H9 (cell line): Measurements from ENCODE around the gene ITSN1. TPM values are rescaled to one million over a fixed set of nuclear protein-coding genes. Genes with fewer than 3 reads are reported as not detected.

Source experiments
- DNase-seq: peaks from one replicate; pipeline ENCODE4 v3.0.0-alpha.2; 2017
- H2AFZ ChIP-seq: one replicate; pipeline ENCODE4 v1.6.1; 2013; ENCODE audit warnings: mild to moderate bottlenecking, low read length, control low read depth, moderate library complexity
- H2AK5ac ChIP-seq: 2 replicates; pipeline ENCODE4 v1.6.1; 2013; ENCODE audit warnings: low read length, control low read depth, mixed read lengths; ENCODE audit not compliant: insufficient read length
- H2BK120ac ChIP-seq: one replicate; pipeline ENCODE4 v1.6.1; 2013; ENCODE audit warnings: low read depth, mild to moderate bottlenecking, low read length, control low read depth, inconsistent platforms; ENCODE audit not compliant: poor library complexity, severe bottlenecking
- H2BK12ac ChIP-seq: 2 replicates; pipeline ENCODE4 v1.6.1; 2013; ENCODE audit warnings: low read length, control low read depth, mixed read lengths, low read depth; ENCODE audit not compliant: insufficient read length
- H2BK15ac ChIP-seq: 2 replicates; pipeline ENCODE4 v1.6.1; 2013; ENCODE audit warnings: low read depth, low read length, control low read depth
- H2BK20ac ChIP-seq: one replicate; pipeline ENCODE4 v1.6.1; 2013; ENCODE audit warnings: low read depth, mild to moderate bottlenecking, low read length, control low read depth, inconsistent platforms; ENCODE audit not compliant: poor library complexity, severe bottlenecking
- H2BK5ac ChIP-seq: 2 replicates; pipeline ENCODE4 v1.6.1; 2013; ENCODE audit warnings: low read length, control low read depth, mixed read lengths; ENCODE audit not compliant: insufficient read length
- H3K14ac ChIP-seq: 2 replicates; pipeline ENCODE4 v1.6.1; 2013; ENCODE audit warnings: low read length, control low read depth; ENCODE audit not compliant: insufficient read depth
- H3K18ac ChIP-seq: 2 replicates; pipeline ENCODE4 v1.6.1; 2013; ENCODE audit warnings: low read depth, mild to moderate bottlenecking, mixed read lengths, low read length, control low read depth; ENCODE audit not compliant: insufficient read length
- H3K23ac ChIP-seq: 2 replicates; pipeline ENCODE4 v1.6.1; 2013; ENCODE audit warnings: low read length, control low read depth, mixed read lengths, low read depth; ENCODE audit not compliant: insufficient read length
- H3K23me2 ChIP-seq: 2 replicates; pipeline ENCODE4 v1.6.1; 2013; ENCODE audit warnings: low read depth, mild to moderate bottlenecking, mixed read lengths, low read length, control low read depth; ENCODE audit not compliant: insufficient read length, poor library complexity, severe bottlenecking
- H3K27ac ChIP-seq: 2 replicates; pipeline ENCODE4 v1.5.1; 2013; ENCODE audit warnings: low read length, control low read depth, mixed read lengths, low read depth; ENCODE audit not compliant: insufficient read length
- H3K27me3 ChIP-seq: 2 replicates; pipeline ENCODE4 v1.6.1; 2013; ENCODE audit warnings: low read length, control low read depth, inconsistent platforms; ENCODE audit not compliant: insufficient read depth
- H3K4ac ChIP-seq: 2 replicates; pipeline ENCODE4 v1.6.1; 2013; ENCODE audit warnings: low read depth, mild to moderate bottlenecking, control low read depth, inconsistent platforms, low read length, moderate library complexity
- H3K4me1 ChIP-seq: 2 replicates; pipeline ENCODE4 v1.6.1; 2013; ENCODE audit warnings: low read length, control low read depth, inconsistent platforms; ENCODE audit not compliant: insufficient read depth
- H3K4me2 ChIP-seq: 2 replicates; pipeline ENCODE4 v1.6.1; 2013; ENCODE audit warnings: low read length, control low read depth, mixed read lengths; ENCODE audit not compliant: insufficient read length, insufficient read depth
- H3K56ac ChIP-seq: 2 replicates; pipeline ENCODE4 v1.6.1; 2013; ENCODE audit warnings: low read depth, mild to moderate bottlenecking, mixed read lengths, low read length, control low read depth; ENCODE audit not compliant: insufficient read length
- H3K79me1 ChIP-seq: 2 replicates; pipeline ENCODE4 v1.6.1; 2013; ENCODE audit warnings: low read depth, mild to moderate bottlenecking, moderate library complexity, low read length, control low read depth, inconsistent platforms; ENCODE audit not compliant: insufficient read depth, poor library complexity, severe bottlenecking
- H3K79me2 ChIP-seq: 2 replicates; pipeline ENCODE4 v1.6.1; 2013; ENCODE audit warnings: low read length, control low read depth, inconsistent platforms; ENCODE audit not compliant: insufficient read depth
- H3K9ac ChIP-seq: 2 replicates; pipeline ENCODE4 v1.6.1; 2013; ENCODE audit warnings: low read length, control low read depth, mixed read lengths; ENCODE audit not compliant: insufficient read length; ENCODE audit errors: extremely low read depth
- H3K9me3 ChIP-seq: one replicate; pipeline ENCODE4 v1.6.1; 2013; ENCODE audit warnings: low read depth, low read length, inconsistent platforms; ENCODE audit not compliant: control insufficient read depth
- H3T11ph ChIP-seq: one replicate; pipeline ENCODE4 v1.6.1; 2013; ENCODE audit warnings: mild to moderate bottlenecking, low read length, control low read depth, inconsistent platforms
- H4K20me1 ChIP-seq: one replicate; pipeline ENCODE4 v1.6.1; 2013; ENCODE audit not compliant: control insufficient read depth, insufficient read length, insufficient read depth
- H4K5ac ChIP-seq: 2 replicates; pipeline ENCODE4 v1.6.1; 2013; ENCODE audit warnings: low read depth, mild to moderate bottlenecking, mixed read lengths, low read length, control low read depth; ENCODE audit not compliant: insufficient read length
- H4K8ac ChIP-seq: replicated peaks from 2 replicates; pipeline ENCODE4 v1.6.1; 2013; ENCODE audit warnings: low read length, control low read depth, mixed read lengths, low read depth; ENCODE audit not compliant: insufficient read length
- H4K91ac ChIP-seq: 2 replicates; pipeline ENCODE4 v1.6.1; 2013; ENCODE audit warnings: low read depth, mild to moderate bottlenecking, moderate library complexity, mixed read lengths, low read length, control low read depth; ENCODE audit not compliant: insufficient read length
- H3K27ac Mint-ChIP-seq, 3 experiments: 2 replicates in 2 of 3; 3 replicates in 1 of 3; pipeline ENCODE4 v1.8.0; 2020 to 2021; ENCODE audit warnings: mixed read lengths in 3 of 3, mild to moderate bottlenecking in 1 of 3, moderate library complexity in 1 of 3
- H3K27me3 Mint-ChIP-seq: 2 replicates; pipeline ENCODE4 v1.8.0; 2021; ENCODE audit warnings: low read depth, mild to moderate bottlenecking, moderate library complexity, mixed read lengths
- H3K36me3 Mint-ChIP-seq, 3 experiments: 2 replicates in 2 of 3; 3 replicates in 1 of 3; pipeline ENCODE4 v1.8.0; 2020 to 2021; ENCODE audit warnings: low read depth in 3 of 3, mixed read lengths in 3 of 3; ENCODE audit not compliant: insufficient read depth in 1 of 3
- H3K4me1 Mint-ChIP-seq, 2 experiments: 2 replicates each; pipeline ENCODE4 v1.8.0; 2020; ENCODE audit warnings: mixed read lengths in 2 of 2
- H3K4me3 Mint-ChIP-seq, 2 experiments: 2 replicates in 1 of 2; 3 replicates in 1 of 2; pipeline ENCODE4 v1.8.0; 2020 to 2021; ENCODE audit warnings: mild to moderate bottlenecking in 2 of 2, mixed read lengths in 2 of 2, moderate library complexity in 1 of 2
- H3K9me3 Mint-ChIP-seq, 2 experiments: 2 replicates in 1 of 2; 3 replicates in 1 of 2; pipeline ENCODE4 v1.8.0; 2020; ENCODE audit warnings: mild to moderate bottlenecking in 2 of 2, mixed read lengths in 2 of 2, moderate library complexity in 1 of 2
- WGBS: extraction: QIAGEN DNeasy Blood & Tissue Kit; methylation state at CpG from one replicate; pipeline ENCODE4 v1.1.7; 2013; ENCODE audit warnings: missing lambda C conversion rate, low lambda C conversion rate, mixed read lengths; ENCODE audit not compliant: insufficient read length; ENCODE audit errors: extremely low coverage; 5-methylcytosine and 5-hydroxymethylcytosine counted together
- total RNA-seq: library from RNA; stranded (reverse); gene quantifications from 2 replicates; pipeline ENCODE4 v1.2.1, GENCODE V29; 2021
- TF ChIP-seq, protein P1 (sequence below): fragments of 200-600 bp; sonication (generic); conservative IDR thresholded peaks from 3 replicates; pipeline ENCODE4 v1.8.0; 2021; ENCODE audit warnings: antibody characterized with exemption, mild to moderate bottlenecking

ITSN1 gene
- total RNA-seq, 1 experiment from 2014 or later, result 94.2 TPM

DNA sequence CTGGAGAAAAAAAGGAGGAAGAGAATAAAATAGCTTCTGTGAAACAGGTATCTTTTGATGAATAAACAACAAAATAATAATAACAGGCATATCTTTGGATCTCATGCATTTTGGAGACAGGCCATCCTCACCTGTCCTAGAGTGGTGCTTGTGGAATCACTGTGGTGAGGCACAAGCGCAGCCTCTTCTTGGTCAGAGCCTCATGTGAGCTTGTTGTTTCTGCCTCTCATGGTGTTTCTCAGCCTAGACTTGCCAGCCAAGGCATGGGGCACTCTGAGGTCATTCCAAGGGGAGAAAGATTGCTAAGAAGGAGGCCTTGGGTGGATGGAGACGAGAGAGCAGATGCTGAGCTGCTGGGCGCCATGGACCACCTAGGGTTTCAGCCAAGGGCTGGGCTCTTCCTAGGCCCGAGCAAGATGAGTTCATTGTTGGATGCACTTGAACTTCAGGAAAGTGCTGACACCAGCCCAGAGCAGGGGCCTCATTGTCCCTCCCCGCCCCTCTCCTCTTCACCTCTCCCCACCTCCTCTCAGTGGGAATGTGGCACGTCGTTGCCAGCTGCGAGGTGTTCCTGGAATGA is 223.8 kb downstream of the ITSN1 start:
- no peak overlapping the region for H3K4ac ChIP-seq
- H3K4me2 ChIP-seq, result no peak overlapping the region
- no peaks in the 10 kb centered on the region for H3K79me1 ChIP-seq
- no peak overlapping the region for H3K56ac ChIP-seq
- TF ChIP-seq, protein P1, sequence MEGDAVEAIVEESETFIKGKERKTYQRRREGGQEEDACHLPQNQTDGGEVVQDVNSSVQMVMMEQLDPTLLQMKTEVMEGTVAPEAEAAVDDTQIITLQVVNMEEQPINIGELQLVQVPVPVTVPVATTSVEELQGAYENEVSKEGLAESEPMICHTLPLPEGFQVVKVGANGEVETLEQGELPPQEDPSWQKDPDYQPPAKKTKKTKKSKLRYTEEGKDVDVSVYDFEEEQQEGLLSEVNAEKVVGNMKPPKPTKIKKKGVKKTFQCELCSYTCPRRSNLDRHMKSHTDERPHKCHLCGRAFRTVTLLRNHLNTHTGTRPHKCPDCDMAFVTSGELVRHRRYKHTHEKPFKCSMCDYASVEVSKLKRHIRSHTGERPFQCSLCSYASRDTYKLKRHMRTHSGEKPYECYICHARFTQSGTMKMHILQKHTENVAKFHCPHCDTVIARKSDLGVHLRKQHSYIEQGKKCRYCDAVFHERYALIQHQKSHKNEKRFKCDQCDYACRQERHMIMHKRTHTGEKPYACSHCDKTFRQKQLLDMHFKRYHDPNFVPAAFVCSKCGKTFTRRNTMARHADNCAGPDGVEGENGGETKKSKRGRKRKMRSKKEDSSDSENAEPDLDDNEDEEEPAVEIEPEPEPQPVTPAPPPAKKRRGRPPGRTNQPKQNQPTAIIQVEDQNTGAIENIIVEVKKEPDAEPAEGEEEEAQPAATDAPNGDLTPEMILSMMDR, result no peak
- H2BK5ac ChIP-seq, result no peak overlapping the region
- DNase-seq, result no peak
- Mint-ChIP-seq H3K9me3 (peaks cover 0 to 7% of the 10 kb centered on the region in 2 experiments; a peak in 2 of 5 replicates), H3K27me3 (peaks cover 4% of the 10 kb centered on the region), H3K36me3 (peaks cover 0 to 6% (median 0%) of the 10 kb centered on the region in 3 experiments; a peak in 4 of 7 replicates), H3K4me1 (peaks cover 2 to 3% of the 10 kb centered on the region in 2 experiments; a peak in 2 of 4 replicates), H3K27ac (no peak overlapping the region), H3K4me3 (no peak overlapping the region)
- H4K8ac ChIP-seq, result no peak overlapping the region
- no peak overlapping the region for H2AK5ac ChIP-seq
- H3K23me2 ChIP-seq, result no peaks in the 10 kb centered on the region
- no peak overlapping the region for H2BK12ac ChIP-seq
- H2BK15ac ChIP-seq, result no peak overlapping the region
- no peak overlapping the region for H3K14ac ChIP-seq
- H2BK20ac ChIP-seq, result no peak overlapping the region
- no peak overlapping the region for H3K27ac ChIP-seq
- WGBS, result no CpG with 5 or more reads among the region's 8 CpGs
- no peaks in the 10 kb centered on the region for H3K9me3 ChIP-seq
- peaks cover 3% of the 10 kb centered on the region for H4K20me1 ChIP-seq
- H3K27me3 ChIP-seq, result no peaks in the 10 kb centered on the region
- H2AFZ ChIP-seq, result no peak overlapping the region
- H3K23ac ChIP-seq, result no peak overlapping the region
- no peak overlapping the region for H4K91ac ChIP-seq
- no peak overlapping the region for H3K18ac ChIP-seq
- no peak overlapping the region for H3T11ph ChIP-seq
- H3K4me1 ChIP-seq, result no peaks in the 10 kb centered on the region
- no peak overlapping the region for H3K9ac ChIP-seq
- H3K79me2 ChIP-seq, result no peaks in the 10 kb centered on the region
- H2BK120ac ChIP-seq, result no peak overlapping the region
- H4K5ac ChIP-seq, result no peak overlapping the region
